ENCODE data around the gene WNT10A. TPM values are rescaled to one million over a fixed set of nuclear protein-coding genes. Genes with fewer than 3 reads are reported as not detected.
"Not testable (repeated sequence)": the region's sequence is repeated elsewhere in the genome, so short reads cannot be mapped to it uniquely, and the experiment has no call there.

Gene WNT10A
- total RNA-seq, 1 donor, result not detected

DNA sequence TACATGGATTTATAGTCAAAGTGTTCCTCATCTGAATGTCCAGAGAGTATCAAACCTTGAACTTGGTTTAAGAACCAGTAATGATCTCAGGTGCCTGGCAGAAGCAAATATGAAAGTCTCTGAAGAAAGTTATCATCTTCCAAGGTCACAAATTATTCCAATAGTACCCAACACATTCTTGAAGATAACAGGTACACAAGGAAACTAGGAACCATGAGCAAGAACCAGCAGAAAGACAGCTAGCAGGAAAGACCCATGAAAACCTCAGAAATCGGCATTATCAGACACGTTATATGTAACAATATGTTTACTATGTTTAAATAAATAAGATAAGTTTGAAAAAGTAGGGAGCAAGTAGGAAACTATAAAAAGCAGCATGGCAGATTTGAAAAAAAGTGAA lies 43.2 kb upstream of the WNT10A start:
- TF ChIP-seq CTCF (IDR thresholded peaks at IDR 0.05; ENCODE audit: insufficient read depth, low read depth, low read length), result no peak
- no peak overlapping the region for H3K4me3 ChIP-seq (ENCODE audit: low read depth, low read length)

GRCh38 chr2:218839430-218839829 lies 41.2 kb upstream of the WNT10A start:
- no peak for TF ChIP-seq CTCF (IDR thresholded peaks at IDR 0.05; ENCODE audit: insufficient read depth, low read depth, low read length)
- H3K4me3 ChIP-seq (ENCODE audit: low read depth, low read length), result no peak overlapping the region
- peak; percentile 68 for DNase-seq (ENCODE audit: low read depth)

More for the DNA sequence above, 43.2 kb upstream of the WNT10A start:
- DNase-seq (ENCODE audit: low read depth), result no peak

DNA sequence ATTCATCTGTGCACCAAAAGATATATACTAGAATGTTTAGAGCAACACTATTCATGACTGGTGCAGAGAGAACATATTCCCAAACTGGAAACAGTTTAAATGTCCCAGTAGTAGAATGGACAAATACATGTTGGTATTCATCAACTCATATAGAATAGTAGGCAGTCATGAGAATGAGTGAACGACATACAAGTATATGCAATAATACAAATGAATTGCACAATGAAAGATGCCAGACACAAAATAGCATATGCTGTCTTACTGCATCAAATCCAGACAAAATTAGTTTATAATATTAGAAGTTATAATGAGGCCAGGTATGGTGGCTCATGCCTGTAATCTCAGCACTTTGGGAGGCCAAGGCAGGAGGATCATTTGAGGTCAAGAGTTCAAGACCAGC lies 40.8 kb upstream of the WNT10A start:
- TF ChIP-seq CTCF (IDR thresholded peaks at IDR 0.05; ENCODE audit: insufficient read depth, low read depth, low read length), result no peak

DNA sequence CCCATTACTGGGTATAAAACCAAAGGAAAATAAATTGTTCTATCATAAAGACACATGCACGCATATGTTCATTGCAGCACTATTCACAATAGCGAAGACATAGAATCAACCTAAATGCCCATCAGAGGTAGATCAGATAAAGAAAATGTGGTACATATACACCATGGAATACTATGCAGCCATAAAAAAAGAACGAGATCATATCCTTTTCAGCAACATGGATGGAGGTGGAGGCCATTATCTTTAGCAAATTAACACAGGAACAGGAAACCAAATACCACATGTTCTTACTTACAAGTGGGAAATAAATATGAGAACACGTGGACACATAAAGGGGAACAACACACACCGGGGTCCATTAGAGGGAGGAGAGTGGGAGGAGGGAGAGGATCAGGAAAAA lies 36.3 kb upstream of the WNT10A start:
- not testable (repeated sequence) for H3K4me3 ChIP-seq (ENCODE audit: low read depth, low read length)

More for the DNA sequence above, 40.8 kb upstream of the WNT10A start:
- no peak for DNase-seq (ENCODE audit: low read depth)
- no peak overlapping the region for H3K4me3 ChIP-seq (ENCODE audit: low read depth, low read length)

DNA sequence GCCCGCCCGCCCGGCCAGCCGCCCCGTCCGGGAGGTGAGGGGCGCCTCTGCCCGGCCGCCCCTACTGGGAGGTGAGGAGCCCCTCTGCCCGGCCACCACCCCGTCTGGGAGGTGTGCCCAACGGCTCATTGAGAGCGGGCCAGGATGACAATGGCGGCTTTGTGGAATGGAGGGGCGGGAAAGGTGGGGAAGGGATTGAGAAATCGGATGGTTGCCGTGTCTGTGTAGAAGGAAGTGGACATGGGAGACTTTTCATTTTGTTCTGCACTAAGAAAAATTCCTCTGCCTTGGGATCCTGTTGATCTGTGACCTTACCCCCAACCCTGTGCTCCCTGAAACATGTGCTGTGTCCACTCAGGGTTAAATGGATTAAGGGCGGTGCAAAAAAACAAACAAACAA lies 33.7 kb upstream of the WNT10A start:
- DNase-seq (ENCODE audit: low read depth); H3K4me3 ChIP-seq (ENCODE audit: low read depth, low read length): not testable (repeated sequence)

More for the DNA sequence above, 36.3 kb upstream of the WNT10A start:
- not testable (repeated sequence) for DNase-seq (ENCODE audit: low read depth)

GRCh38 chr2:218849721-218850120 lies 30.9 kb upstream of the WNT10A start:
- no peak for TF ChIP-seq CTCF (IDR thresholded peaks at IDR 0.05; ENCODE audit: insufficient read depth, low read depth, low read length)
- H3K4me3 ChIP-seq (ENCODE audit: low read depth, low read length), result no peak overlapping the region
- DNase-seq (ENCODE audit: low read depth), result no peak

DNA sequence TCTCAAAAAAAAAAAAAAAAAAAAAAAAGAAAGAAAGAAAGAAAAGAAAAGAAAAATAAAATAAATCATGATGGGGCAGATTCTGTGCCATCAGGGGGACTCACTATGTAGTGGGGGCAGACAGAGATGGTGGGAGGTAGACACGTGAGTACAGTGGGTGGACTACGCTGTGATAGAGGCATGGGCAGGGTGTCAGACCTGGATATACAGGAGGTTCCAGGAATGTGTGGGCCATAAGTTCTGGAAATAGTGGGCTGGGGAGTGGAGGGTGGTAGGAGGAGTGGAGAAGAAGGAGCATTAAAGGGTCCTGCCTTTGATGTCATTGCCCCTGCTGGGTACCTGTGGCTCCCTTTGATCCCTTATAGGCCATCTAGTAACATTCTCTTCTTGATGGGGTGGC lies 29.9 kb upstream of the WNT10A start:
- H3K4me3 ChIP-seq (ENCODE audit: low read depth, low read length), result no peak overlapping the region
- TF ChIP-seq CTCF (IDR thresholded peaks at IDR 0.05; ENCODE audit: insufficient read depth, low read depth, low read length), result no peak
- no peak for DNase-seq (ENCODE audit: low read depth)

DNA sequence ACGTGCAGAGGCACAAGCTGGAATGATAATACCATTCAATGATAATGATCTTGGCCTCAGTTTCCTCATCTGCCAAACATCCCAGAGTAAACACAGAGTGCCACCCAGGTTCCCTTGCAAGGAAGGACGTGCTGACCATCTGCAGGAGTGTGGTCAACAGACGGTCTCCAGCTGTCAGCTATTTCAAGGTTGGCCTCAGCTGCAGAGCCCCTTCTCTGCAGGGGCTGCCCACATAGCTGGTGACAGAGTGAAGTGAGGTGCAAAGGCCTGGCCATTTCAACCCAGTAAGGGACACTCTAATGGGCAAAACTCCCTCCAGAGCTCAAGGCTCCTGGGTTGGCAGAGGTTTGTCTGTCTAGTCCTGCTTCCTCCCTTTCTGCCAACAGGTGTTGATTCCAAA lies 29.4 kb upstream of the WNT10A start:
- TF ChIP-seq CTCF (IDR thresholded peaks at IDR 0.05; ENCODE audit: insufficient read depth, low read depth, low read length), result no peak
- DNase-seq (ENCODE audit: low read depth), result no peak
- H3K4me3 ChIP-seq (ENCODE audit: low read depth, low read length), result no peak overlapping the region

Measured in fibroblast of villous mesenchyme (primary cell).